Activated CD4-positive, CD25-positive, alpha-beta regulatory T cell treated with anti-CD3 and anti-CD28 coated beads, Interleukin-2, amount 50 U/mL, for 72 hours (primary cell): Measurements from ENCODE around the gene POU2AF3.

Experiments used
- DNase-seq: peaks from one replicate; pipeline ENCODE4 v3.0.0; 2021

POU2AF3 gene

GRCh38 chr11:111329306-111330204, 31.2 kb downstream of the POU2AF3 start:
- DNase-seq = no peak

DNA sequence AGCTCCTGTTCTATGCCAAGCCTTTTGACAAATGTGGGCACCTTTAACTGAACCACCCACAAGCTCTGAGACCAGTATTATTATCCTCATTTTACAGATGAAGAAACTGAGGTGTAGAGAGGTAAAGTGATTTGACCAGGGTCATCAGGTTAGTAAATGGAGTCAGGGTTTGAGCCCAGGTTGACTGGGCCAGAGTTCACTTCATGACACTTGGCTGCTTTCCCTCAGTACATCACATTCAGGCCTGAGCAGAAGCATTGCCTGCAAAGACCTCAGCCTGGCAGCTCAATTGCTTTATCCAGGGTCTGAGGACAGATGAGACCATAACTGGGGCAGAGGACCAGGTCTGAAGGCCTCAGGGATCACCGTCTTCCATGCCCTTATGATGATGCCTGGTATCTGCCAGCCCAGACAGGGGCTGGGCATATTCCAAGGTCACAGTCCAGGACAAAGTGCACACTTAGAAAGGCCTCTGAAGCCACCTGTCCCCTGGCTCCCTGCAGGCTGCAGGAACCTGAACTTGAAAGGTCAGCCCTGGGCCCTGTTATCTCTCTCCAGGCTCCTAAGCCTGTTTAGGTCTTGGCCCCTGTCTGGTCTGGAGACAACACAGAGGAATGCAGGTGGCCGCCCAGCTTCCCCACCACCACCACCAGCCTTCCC, 32.0 kb downstream of the POU2AF3 start:
- DNase-seq = no peak

DNA sequence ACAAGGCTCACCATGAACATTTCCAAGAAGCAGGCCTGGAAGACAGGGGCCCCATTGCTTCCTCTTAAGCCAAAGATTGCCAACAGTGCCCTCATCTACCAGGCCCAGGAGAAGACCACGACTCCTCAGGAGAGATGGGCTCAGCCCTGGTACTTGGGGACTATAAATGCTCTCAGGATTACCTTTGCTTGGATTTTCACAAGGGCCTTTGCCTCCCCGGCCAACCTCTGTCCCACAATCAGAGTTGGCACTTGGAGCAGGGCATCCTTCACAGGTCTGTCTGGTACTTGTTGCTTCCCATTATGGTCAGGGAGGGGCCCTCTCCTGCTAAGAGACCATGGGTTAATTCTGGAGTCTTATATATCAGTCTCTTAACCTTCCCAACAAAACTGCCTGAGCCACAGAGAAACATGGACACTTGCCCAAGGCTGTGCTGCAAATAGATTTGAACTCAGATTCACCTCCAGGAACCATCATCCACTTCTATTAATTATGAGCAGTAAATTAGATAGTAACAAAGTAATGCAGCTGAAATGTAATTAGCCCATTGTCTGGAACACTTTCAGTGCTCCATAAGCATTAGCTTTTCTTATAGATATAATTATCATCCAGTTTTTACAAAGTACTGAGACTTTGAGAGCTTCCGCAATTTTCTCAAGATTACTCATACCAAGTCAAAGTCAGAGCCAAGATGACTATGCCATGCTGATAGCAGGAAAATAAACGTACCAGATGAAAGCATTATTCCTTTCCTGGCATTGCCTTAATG, 33.5 kb downstream of the POU2AF3 start:
- DNase-seq = no peak

DNA sequence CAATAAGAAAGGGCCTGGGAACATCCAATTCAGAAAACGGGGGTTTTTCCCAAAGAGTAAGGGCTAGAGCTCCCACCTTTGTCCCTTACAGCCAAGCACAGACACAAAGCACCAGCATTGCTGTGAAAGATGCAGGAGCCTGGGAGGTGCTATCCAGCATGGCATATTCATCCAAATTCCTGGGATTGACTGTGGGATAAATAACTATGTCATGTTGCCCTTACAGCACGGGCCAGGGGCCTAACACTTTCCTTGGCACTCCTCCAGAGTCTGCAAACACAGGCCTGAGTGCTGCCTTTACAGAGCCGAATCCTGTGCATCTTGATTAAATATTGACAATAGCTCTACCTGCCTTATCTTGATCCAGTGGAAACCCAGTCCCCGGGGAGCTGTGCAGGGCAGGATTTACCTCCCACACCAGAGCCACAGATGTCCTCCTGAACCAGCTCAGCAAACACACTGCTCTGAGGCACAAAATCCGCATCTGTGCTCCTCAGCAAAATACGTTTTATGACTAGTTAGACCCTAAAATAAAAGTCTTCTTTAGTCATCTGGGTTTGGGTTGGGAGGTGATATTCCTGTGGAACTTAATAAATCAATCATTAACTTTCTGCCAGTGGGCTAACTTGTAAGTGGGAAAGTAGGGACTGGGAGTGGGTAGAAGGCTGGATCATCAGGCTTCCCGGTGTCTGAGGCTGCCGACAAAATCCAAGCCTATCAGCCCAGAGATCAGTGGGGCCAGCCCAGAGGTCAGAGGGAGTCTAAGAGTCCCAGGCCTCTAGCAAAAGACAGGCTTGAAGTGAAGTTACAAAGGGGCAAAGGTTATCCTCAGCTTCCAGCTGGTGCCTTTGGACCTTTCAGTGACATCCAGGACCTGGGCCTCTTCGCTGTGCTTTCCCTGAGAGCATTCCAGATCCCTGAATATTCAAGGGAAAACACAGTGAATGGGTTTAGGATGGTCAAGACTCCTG, 36.5 kb downstream of the POU2AF3 start:
- DNase-seq = no peak

- DNase-seq = no peak
Measured at GRCh38 chr11:111335549-111335948, 37.2 kb downstream of the POU2AF3 start.

- DNase-seq = no peak
Measured at GRCh38 chr11:111336062-111336461, 37.7 kb downstream of the POU2AF3 start.

- no peak for DNase-seq
Measured at GRCh38 chr11:111336582-111337256, 38.4 kb downstream of the POU2AF3 start.

DNA sequence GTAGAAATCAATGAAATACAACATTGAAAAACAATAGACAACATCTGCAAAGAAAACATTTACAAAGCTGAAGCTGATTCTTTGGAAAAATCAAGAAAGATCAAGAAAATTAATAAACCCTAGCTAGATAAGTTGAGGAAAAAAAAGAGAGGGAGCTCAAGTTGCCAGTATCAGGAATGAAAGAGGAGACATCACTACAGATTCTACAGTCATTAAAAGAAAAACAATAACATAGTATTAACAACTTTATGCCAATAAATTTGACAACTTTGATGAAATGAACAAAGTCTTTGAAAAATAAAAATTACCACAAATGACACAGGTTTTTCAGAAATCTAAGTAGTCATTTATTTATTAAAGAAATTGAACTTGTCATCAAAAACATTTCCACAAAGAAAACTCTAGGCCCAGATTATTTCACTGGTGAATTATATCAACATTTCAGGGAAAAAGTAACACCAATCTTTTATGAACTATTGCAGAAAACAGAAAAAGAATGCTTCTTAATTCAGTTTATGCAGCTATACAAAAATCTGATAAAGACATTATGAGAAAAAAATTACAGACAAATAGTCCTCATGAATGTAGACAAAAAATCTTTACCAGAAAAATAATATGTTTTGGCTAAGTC, 41.5 kb downstream of the POU2AF3 start:
- no peak for DNase-seq

- DNase-seq = no peak
Measured at GRCh38 chr11:111342329-111342728, 44.0 kb downstream of the POU2AF3 start.

- no peak for DNase-seq
Measured at GRCh38 chr11:111344032-111344431, 45.7 kb downstream of the POU2AF3 start.

DNA sequence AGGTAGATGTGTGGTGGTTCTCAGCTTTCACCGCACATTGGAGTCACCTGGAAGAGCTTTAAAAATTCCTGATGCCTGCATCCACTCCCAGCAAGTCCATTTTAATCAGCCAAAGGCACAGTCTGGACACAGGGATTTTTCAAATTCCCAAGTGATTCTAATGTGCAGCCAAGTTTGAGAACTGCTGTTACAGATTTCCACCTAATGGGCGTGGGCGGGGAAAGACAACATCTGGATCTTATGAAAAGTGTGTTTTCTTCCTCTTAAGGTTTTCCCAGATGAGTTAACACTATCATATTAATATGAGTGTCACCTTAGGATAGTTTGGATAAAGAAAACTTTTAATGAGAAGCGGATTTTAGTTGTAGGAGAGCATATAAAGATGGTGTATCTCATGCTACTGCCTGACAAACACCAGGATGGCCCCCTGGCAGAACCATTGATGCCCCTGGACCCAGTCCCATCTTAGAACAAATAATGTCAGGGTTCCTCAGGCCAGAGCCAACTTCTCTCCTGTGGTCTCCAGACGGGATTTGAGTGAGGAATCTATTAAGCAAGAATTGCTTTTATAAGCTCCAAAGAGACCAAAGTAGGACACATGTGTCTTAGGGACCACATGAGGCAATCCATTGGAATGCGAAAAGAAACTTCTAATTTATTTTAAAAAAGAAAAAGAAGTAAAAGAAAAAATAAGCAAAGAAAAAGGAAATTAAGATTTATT, 48.8 kb downstream of the POU2AF3 start:
- DNase-seq = no peak

DNA sequence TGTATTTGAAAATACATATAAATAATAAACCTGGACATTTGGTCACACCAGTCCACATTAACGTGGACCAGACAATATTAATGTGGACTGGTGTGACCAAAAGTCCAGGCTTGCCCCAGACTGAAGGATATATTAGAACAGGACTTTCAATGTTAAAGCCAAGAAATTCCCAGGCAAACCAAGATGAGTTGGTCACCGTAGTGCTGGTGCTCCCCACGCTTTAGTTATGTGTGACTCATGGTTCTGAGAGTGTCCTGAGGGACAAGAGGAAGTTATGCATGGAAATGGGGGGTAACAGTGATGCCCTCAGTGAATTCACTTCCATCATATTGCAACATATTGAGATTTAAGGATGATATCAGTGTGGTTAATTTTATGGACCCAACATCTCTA, 49.4 kb downstream of the POU2AF3 start:
- DNase-seq = no peak

- DNase-seq = no peak
Measured at GRCh38 chr11:111348147-111348546, 49.8 kb downstream of the POU2AF3 start.

GRCh38 chr11:111349191-111349695, 50.9 kb downstream of the POU2AF3 start:
- DNase-seq = no peak

- DNase-seq = no peak
Measured at GRCh38 chr11:111350811-111351210, 52.5 kb downstream of the POU2AF3 start.

- DNase-seq = no peak
Measured at GRCh38 chr11:111351374-111352055, 53.2 kb downstream of the POU2AF3 start.

DNA sequence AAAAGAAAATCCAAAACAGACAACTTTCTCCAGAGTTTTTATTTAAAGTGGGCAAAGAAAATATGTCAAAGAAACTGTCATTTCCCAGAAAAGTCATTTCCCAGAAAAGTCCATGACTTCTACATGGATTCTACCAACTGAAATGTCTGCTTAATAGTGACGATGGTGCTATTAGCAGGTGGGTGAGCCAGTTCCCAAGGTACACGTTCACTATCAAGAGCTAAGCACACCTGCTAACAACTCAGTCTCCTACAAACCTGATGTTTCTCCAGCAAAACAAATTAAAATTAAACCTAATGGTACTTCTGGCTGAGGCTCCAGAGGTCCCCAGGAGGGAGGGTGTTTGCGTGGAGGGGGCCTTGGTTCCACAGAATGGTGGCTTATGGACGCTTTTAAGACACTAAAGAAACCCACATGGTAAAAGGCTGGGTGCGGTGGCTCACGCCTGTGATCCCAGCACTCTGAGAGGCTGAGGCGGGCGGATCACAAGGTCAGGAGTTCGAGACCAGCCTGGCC, 53.9 kb downstream of the POU2AF3 start:
- DNase-seq = no peak

DNA sequence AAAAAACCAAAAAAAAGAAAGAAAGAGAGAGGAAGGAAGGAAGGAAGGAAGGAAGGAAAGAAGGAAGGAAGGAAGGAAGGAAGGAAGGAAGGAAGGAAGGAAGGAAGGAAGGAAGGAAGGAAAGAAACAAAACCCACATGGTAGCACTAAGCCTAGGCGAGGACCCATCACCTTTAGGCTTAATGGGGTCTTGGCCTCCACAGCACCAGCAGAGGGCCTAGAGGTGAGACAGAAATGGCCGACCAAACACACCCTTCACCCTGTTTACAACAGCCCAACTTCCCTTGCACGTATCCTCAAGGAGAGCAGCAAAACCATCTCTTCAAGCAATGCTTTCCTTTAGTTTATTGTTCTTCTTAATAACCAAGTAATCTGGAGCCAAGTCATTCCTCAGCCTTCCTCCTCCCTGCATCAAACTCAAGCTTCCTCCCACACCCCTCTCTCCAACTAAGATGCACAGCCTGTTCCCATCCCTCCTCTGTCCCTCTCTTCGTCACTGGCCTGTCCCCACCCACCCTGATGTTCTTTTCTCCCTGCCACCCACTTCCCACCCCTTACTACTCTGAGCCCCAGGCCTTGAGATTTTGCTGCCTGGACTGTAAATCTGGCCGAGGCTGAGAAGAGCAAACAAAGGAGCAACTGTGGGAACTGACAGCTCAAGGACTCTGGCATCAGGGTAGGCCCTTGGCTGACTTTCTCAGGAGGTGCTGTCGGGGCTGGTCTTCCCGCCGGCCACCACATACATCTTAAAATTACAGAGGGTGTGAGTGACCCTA, 54.8 kb downstream of the POU2AF3 start:
- no peak for DNase-seq
